Measurements from ENCODE around the gene UGT1A5.

Gene UGT1A5

GRCh38 chr2:233799716-233800115 is 87.0 kb downstream of the UGT1A5 start:
- Histone ChIP-seq H3K9ac (ENCODE audit: low read depth, low read length) (no peak overlapping the region), H3K9me3 (ENCODE audit: control insufficient read depth, insufficient read depth, low read length) (peaks cover 6% of the 10 kb centered on the region), H3K27me3 (ENCODE audit: control insufficient read depth, insufficient read depth, low read length) (no peaks in the 10 kb centered on the region), H3K36me3 (ENCODE audit: control insufficient read depth, insufficient read depth, low read length) (no peaks in the 10 kb centered on the region), H3K4me1 (ENCODE audit: control insufficient read depth, insufficient read depth, low read length) (no peaks in the 10 kb centered on the region), H3K4me3 (ENCODE audit: low read depth, low read length) (no peak overlapping the region), H3K27ac (ENCODE audit: low read depth, low read length) (no peak overlapping the region)

DNA sequence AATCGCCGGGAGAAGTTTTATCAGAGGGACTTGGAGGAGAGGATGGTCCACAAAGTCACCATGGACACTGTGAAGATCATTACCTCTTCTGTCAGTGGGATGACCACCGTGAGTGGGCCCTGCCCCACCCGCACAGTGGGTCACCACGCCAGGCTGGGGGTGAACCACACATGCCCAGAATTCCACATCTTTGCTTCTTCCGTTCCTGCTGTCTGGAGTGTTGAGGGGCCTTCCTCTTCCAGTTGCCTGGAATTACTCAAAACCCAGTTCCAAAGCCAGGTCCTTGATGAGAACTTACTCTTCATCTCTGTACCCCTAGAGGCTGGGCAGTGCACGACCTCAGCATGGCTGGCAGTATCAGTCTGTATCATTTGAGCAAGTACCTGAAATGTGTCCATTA is 87.5 kb downstream of the UGT1A5 start:
- H3K4me3 ChIP-seq (ENCODE audit: low read depth, low read length): no peak overlapping the region

GRCh38 chr2:233801357-233802131 is 88.8 kb downstream of the UGT1A5 start:
- Histone ChIP-seq H3K9me3 (ENCODE audit: control insufficient read depth, insufficient read depth, low read length) (peaks cover 6% of the 10 kb centered on the region), H3K27ac (ENCODE audit: low read depth, low read length) (no peak overlapping the region), H3K4me3 (ENCODE audit: low read depth, low read length) (no peak overlapping the region), H3K36me3 (ENCODE audit: control insufficient read depth, insufficient read depth, low read length) (no peaks in the 10 kb centered on the region), H3K27me3 (ENCODE audit: control insufficient read depth, insufficient read depth, low read length) (no peaks in the 10 kb centered on the region), H3K4me1 (ENCODE audit: control insufficient read depth, insufficient read depth, low read length) (no peaks in the 10 kb centered on the region), H3K9ac (ENCODE audit: low read depth, low read length) (no peak overlapping the region)

More for the DNA sequence above, 87.5 kb downstream of the UGT1A5 start:
- no peaks in the 10 kb centered on the region for H3K27me3 ChIP-seq (ENCODE audit: control insufficient read depth, insufficient read depth, low read length)
- no peaks in the 10 kb centered on the region for H3K36me3 ChIP-seq (ENCODE audit: control insufficient read depth, insufficient read depth, low read length)
- no peaks in the 10 kb centered on the region for H3K4me1 ChIP-seq (ENCODE audit: control insufficient read depth, insufficient read depth, low read length)
- no peak overlapping the region for H3K27ac ChIP-seq (ENCODE audit: low read depth, low read length)
- H3K9ac ChIP-seq (ENCODE audit: low read depth, low read length): no peak overlapping the region
- peaks cover 6% of the 10 kb centered on the region for H3K9me3 ChIP-seq (ENCODE audit: control insufficient read depth, insufficient read depth, low read length)

- Histone ChIP-seq H3K9ac (ENCODE audit: low read depth, low read length) (no peak overlapping the region), H3K36me3 (ENCODE audit: control insufficient read depth, insufficient read depth, low read length) (no peaks in the 10 kb centered on the region), H3K27ac (ENCODE audit: low read depth, low read length) (no peak overlapping the region), H3K27me3 (ENCODE audit: control insufficient read depth, insufficient read depth, low read length) (no peaks in the 10 kb centered on the region), H3K4me3 (ENCODE audit: low read depth, low read length) (no peak overlapping the region), H3K4me1 (ENCODE audit: control insufficient read depth, insufficient read depth, low read length) (no peaks in the 10 kb centered on the region), H3K9me3 (ENCODE audit: control insufficient read depth, insufficient read depth, low read length) (peaks cover 6% of the 10 kb centered on the region)
Observed at GRCh38 chr2:233802132-233802815, 89.6 kb downstream of the UGT1A5 start.

- H3K27me3 ChIP-seq (ENCODE audit: control insufficient read depth, insufficient read depth, low read length): no peaks in the 10 kb centered on the region
- no peak overlapping the region for H3K27ac ChIP-seq (ENCODE audit: low read depth, low read length)
- no peak overlapping the region for H3K4me3 ChIP-seq (ENCODE audit: low read depth, low read length)
- no peaks in the 10 kb centered on the region for H3K4me1 ChIP-seq (ENCODE audit: control insufficient read depth, insufficient read depth, low read length)
- H3K9ac ChIP-seq (ENCODE audit: low read depth, low read length): no peak overlapping the region
- no peaks in the 10 kb centered on the region; the same call in none of the 2 replicates for H3K9me3 ChIP-seq (ENCODE audit: control insufficient read depth, insufficient read depth, low read length)
- no peaks in the 10 kb centered on the region for H3K36me3 ChIP-seq (ENCODE audit: control insufficient read depth, insufficient read depth, low read length)
Observed at GRCh38 chr2:233803292-233803911, 90.7 kb downstream of the UGT1A5 start.

DNA sequence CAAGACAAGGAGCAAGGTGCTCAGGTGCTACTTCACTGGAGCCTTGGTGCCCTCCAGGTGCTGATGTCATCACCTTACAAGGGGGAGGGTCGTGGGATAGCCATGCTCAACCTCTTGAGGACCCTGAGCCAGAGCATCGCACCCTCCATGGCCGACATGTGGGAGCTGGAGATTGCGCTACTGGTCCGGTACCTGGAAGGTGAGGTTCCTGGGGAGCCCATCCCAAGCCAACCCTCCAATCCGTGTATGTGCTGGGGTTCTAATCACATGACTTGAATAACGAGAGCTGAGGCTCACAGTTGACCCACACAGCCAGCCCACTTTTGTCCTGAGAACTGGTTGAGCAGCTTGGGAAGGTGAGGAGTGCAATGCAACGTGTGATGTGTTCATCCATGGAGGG is 91.3 kb downstream of the UGT1A5 start:
- H3K4me3 ChIP-seq (ENCODE audit: low read depth, low read length): no peak overlapping the region
- no peaks in the 10 kb centered on the region for H3K27me3 ChIP-seq (ENCODE audit: control insufficient read depth, insufficient read depth, low read length)
- H3K27ac ChIP-seq (ENCODE audit: low read depth, low read length): no peak overlapping the region
- H3K9me3 ChIP-seq (ENCODE audit: control insufficient read depth, insufficient read depth, low read length): no peaks in the 10 kb centered on the region; the same call in none of the 2 replicates
- H3K4me1 ChIP-seq (ENCODE audit: control insufficient read depth, insufficient read depth, low read length): no peaks in the 10 kb centered on the region
- no peaks in the 10 kb centered on the region for H3K36me3 ChIP-seq (ENCODE audit: control insufficient read depth, insufficient read depth, low read length)
- no peak overlapping the region for H3K9ac ChIP-seq (ENCODE audit: low read depth, low read length)

DNA sequence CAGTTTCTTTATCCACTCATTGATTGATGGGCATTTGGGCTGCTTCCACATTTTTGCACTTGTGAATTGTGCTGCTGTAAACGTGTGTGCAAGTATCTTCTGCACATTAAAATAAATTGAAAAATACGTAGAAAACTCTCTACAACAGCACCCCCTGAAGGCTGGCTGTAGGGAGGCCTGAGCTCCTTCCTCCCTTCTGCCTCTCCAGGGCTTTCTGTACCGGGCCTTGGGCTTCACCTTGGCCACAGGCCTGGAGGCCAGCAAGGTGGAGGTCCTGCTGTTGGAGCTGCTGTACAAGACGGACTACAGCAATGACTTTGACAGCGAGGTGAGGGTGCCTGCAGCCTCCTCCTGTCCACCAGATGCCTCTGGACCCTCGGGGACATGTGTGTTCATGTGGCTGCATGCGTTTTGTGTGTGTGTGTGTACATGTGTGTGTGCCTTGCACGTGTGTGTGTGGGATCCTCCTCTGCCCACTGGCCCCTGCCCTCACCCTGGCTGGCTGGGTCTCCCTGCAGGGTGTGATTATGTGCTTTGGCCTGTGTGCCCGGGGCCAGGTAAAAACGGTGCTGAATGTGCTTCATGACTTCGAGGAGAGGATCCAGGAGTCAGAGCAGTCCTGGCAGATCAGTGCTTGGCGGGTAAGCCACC is 94.6 kb downstream of the UGT1A5 start:
- peaks cover 8% of the 10 kb centered on the region; the same call in 1 of the 2 replicates for H3K9me3 ChIP-seq (ENCODE audit: control insufficient read depth, insufficient read depth, low read length)
- H3K9ac ChIP-seq (ENCODE audit: low read depth, low read length): no peak overlapping the region
- H3K36me3 ChIP-seq (ENCODE audit: control insufficient read depth, insufficient read depth, low read length): no peaks in the 10 kb centered on the region
- no peak overlapping the region for H3K27ac ChIP-seq (ENCODE audit: low read depth, low read length)
- H3K27me3 ChIP-seq (ENCODE audit: control insufficient read depth, insufficient read depth, low read length): no peaks in the 10 kb centered on the region
- no peaks in the 10 kb centered on the region for H3K4me1 ChIP-seq (ENCODE audit: control insufficient read depth, insufficient read depth, low read length)
- no peak overlapping the region for H3K4me3 ChIP-seq (ENCODE audit: low read depth, low read length)

GRCh38 chr2:233807966-233808935 is 95.5 kb downstream of the UGT1A5 start:
- Histone ChIP-seq H3K36me3 (ENCODE audit: control insufficient read depth, insufficient read depth, low read length) (no peaks in the 10 kb centered on the region), H3K4me1 (ENCODE audit: control insufficient read depth, insufficient read depth, low read length) (no peaks in the 10 kb centered on the region), H3K4me3 (ENCODE audit: low read depth, low read length) (no peak overlapping the region), H3K27ac (ENCODE audit: low read depth, low read length) (no peak overlapping the region), H3K9me3 (ENCODE audit: control insufficient read depth, insufficient read depth, low read length) (peaks cover 8% of the 10 kb centered on the region; the same call in 1 of the 2 replicates), H3K27me3 (ENCODE audit: control insufficient read depth, insufficient read depth, low read length) (no peaks in the 10 kb centered on the region), H3K9ac (ENCODE audit: low read depth, low read length) (no peak overlapping the region)

GRCh38 chr2:233810385-233810784 is 97.7 kb downstream of the UGT1A5 start:
- H3K27ac ChIP-seq (ENCODE audit: low read depth, low read length): no peak overlapping the region
- H3K4me1 ChIP-seq (ENCODE audit: control insufficient read depth, insufficient read depth, low read length): no peaks in the 10 kb centered on the region
- no peaks in the 10 kb centered on the region for H3K27me3 ChIP-seq (ENCODE audit: control insufficient read depth, insufficient read depth, low read length)
- no peak overlapping the region for H3K4me3 ChIP-seq (ENCODE audit: low read depth, low read length)
- no peak overlapping the region for H3K9ac ChIP-seq (ENCODE audit: low read depth, low read length)
- H3K36me3 ChIP-seq (ENCODE audit: control insufficient read depth, insufficient read depth, low read length): no peaks in the 10 kb centered on the region
- peaks cover 8% of the 10 kb centered on the region; the same call in 1 of the 2 replicates for H3K9me3 ChIP-seq (ENCODE audit: control insufficient read depth, insufficient read depth, low read length)

DNA sequence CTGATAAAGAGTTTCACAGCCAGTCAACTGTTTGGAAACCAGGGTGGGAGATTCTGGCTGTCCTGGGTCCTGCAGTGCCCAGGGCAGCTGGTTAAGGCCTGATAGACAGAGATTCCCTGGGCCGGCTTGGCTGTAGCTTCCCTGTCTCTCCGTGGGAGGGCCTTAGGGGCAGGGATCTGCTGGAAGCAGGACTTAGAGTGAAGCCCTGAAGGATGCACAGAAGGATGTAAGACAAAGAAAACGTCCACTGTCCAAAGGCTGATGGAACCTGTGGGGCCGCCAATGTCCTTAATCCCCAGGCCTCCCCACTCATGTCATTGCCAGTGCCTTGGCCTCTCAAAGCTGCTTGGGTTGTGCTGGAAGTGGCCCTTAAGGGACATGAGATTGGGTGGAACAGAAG is 98.4 kb downstream of the UGT1A5 start:
- Histone ChIP-seq H3K4me1 (ENCODE audit: control insufficient read depth, insufficient read depth, low read length) (no peaks in the 10 kb centered on the region), H3K9ac (ENCODE audit: low read depth, low read length) (no peak overlapping the region), H3K4me3 (ENCODE audit: low read depth, low read length) (no peak overlapping the region), H3K27me3 (ENCODE audit: control insufficient read depth, insufficient read depth, low read length) (no peaks in the 10 kb centered on the region), H3K9me3 (ENCODE audit: control insufficient read depth, insufficient read depth, low read length) (peaks cover 8% of the 10 kb centered on the region; the same call in 1 of the 2 replicates), H3K36me3 (ENCODE audit: control insufficient read depth, insufficient read depth, low read length) (no peaks in the 10 kb centered on the region), H3K27ac (ENCODE audit: low read depth, low read length) (no peak overlapping the region)

All from HUES48 (cell line).